Stimulated activated CD4-positive, alpha-beta T cell treated with anti-CD3 and anti-CD28 coated beads, Interleukin-12 subunit alpha, Interleukin-12 subunit beta, amount 100 ng/mL, for 48 hours (primary cell): Measurements from ENCODE around the gene EFCAB3.
"Not testable (repeated sequence)": the region's sequence is repeated elsewhere in the genome, so short reads cannot be mapped to it uniquely, and the experiment has no call there.

Source experiments
- DNase-seq, 3 donors: peaks; one replicate each; pipeline ENCODE4 v3.0.0-alpha.2; 2020; ENCODE audit warnings: low read depth in 2 of 3, low spot score in 1 of 3

EFCAB3 gene

DNA sequence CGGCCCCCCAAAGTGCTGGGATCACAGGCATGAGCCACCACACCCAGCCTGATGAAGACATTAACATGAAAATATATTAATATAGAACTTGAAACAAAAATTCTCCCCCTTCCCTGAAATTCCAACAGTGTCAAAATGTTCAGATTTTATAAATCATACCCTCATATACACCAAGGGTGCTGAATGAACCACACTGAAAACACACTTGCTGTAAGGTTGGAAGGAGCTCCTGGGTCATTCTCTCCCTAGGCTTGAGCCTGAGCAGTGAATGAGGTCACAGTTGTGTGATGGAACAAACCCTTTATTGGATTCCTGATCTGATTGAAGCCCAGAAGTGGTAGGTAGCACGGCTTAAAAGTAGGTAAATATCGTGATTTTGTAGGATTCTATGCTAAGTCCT, at the start of gene EFCAB3:
EFCAB3 (plus strand) TSS at position 301 of the 400 bp plus-strand sequence. CDS start 2,427 bp downstream, outside the sequence.
- no peak for DNase-seq

DNA sequence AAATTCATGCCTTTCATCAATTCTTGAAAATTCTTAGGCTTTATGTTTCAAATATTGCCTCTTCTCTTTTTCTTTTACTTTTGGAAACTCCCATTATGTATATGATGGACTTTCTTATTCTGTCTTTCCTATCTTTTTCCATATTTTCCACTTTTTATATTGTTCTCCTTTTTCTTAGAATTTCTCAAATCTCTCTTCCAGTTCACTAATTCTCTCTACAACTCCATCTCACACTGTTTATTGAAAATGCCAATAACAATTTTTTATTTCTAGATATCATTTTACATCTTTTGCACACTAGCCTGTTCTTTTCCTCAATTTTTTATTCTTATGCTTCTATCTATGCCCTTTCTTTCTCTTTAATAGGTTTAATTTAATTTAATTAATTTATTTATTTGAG, 43.8 kb upstream of the EFCAB3 start:
- DNase-seq, result no peak

- no peak for DNase-seq
Observed at GRCh38 chr17:62343764-62344270, 36.5 kb upstream of the EFCAB3 start.

- no peak for DNase-seq
Observed at GRCh38 chr17:62351176-62351575, 29.2 kb upstream of the EFCAB3 start.

DNA sequence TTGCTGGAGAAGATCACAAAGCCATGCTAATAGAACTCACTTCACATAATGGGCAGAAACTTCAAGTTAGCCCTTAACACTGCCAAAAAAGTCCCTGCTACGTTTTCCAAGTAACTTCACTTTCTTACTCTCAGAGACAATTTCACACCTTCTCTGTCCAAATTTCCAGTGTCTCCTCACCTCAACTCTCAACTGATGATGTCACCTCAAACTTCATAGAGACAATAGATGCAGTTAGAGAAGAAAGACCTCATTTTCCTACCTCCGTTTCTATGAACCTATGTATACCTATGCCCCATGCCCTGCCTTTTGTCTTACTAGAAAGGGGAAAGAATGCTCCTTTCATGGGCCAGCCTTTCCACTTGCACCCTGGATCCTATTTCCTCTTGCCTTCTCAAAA, 14.2 kb upstream of the EFCAB3 start:
- DNase-seq, result no peak

DNA sequence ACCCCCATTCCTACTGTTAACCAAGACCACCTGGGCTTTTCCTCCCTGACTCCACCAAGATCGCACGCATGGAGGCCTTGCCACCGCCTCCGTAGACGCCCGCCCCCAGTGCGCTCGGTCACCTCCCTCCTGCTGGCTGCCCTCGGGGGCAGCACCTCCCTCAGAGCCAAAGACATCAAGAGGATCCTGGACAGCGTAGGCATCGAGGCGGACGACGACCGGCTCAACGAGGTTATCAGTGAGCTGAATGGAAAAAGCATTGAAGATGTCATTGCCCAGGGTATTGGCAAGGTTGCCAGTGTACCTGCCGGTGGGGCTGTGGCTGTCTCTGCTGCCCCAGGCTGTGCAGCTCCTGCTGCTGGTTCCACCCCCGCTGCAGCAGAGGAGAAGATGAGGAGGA, 1.2 kb downstream of the EFCAB3 start:
- DNase-seq, result no peak

- no peak for DNase-seq
Observed at GRCh38 chr17:62388856-62389255, 8.5 kb downstream of the EFCAB3 start.

- no peak for DNase-seq
Observed at GRCh38 chr17:62392908-62393307, 12.6 kb downstream of the EFCAB3 start.

DNA sequence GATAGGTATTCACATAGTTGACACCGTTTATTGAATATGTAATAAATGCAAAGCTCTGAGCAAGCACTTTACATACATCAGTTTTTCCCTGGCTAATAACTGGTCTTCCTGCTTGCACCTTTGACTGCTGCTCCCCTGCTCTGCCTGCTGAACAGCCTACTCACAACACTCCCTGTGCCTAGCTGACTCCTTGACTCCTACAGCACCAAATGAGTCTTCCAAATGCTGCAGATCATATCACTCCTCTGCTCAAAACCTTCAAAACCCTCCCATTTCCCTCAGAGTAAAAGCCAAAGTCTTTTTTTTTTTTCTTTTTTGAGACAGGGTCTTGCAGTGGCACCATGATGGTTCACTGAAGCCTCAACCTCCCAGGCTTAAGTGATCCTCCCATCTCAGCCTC, 18.5 kb downstream of the EFCAB3 start:
- DNase-seq, result no peak

GRCh38 chr17:62405451-62405850, 25.1 kb downstream of the EFCAB3 start:
- no peak for DNase-seq

GRCh38 chr17:62413090-62413489, 32.7 kb downstream of the EFCAB3 start:
- DNase-seq, result not testable (repeated sequence)

- peak; percentile 87 to 90 (median 89) for DNase-seq
Observed at GRCh38 chr17:62423647-62424461, 43.5 kb downstream of the EFCAB3 start, which contains the start of gene METTL2A. METTL2A (plus strand) TSS chr17:62423897; CDS start chr17:62423903, 6 bp downstream.

DNA sequence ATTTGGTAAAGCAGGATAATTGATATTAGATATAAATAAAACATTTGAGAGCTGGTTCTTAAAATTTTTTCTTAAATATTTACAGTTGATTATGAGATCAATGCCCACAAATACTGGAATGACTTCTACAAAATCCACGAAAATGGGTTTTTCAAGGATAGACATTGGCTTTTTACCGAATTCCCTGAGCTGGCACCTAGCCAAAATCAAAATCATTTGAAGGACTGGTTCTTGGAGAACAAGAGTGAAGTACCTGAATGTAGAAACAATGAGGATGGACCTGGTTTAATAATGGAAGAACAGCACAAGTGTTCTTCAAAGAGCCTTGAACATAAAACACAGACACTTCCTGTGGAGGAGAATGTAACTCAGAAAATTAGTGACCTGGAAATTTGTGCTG, 45.9 kb downstream of the EFCAB3 start:
- not testable (repeated sequence) for DNase-seq

DNA sequence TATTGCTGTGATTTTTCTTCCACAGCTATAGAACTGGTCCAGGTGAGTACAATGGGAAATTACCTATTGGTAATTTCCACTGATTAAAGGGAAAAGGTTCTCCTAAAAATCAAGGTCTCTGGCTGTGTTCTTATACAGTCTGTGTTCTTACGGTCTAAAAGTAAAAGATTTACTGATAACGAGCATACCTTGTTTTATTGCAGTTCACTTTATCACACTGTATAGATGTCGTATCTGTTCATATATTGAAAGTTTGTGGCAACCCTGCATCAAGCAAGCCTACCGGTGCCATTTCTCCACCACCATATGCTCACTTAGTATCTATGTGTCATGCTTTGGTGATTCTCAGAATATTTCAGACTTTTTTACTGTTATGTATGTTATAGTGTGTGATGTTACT, 54.9 kb downstream of the EFCAB3 start:
- DNase-seq, result not testable (repeated sequence)

DNA sequence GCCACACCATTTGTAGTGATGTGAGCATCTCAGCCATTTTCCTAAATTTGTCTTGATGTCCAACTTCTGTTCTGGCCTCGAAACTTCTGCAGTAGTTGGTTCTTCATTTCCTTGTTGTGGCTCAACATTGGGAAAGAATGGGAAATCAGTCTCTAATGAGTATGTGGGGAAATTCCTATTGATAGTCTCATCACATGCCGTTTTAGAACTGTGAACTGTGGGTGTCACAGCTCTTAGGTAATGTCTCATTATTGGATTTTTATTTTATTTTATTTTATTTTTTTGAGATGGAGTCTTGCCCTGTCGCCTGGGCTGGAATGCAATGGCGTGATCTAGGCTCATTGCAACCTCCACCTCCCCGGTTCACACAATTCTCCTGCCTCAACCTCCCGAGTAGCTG, 60.8 kb downstream of the EFCAB3 start:
- not testable (repeated sequence) for DNase-seq

DNA sequence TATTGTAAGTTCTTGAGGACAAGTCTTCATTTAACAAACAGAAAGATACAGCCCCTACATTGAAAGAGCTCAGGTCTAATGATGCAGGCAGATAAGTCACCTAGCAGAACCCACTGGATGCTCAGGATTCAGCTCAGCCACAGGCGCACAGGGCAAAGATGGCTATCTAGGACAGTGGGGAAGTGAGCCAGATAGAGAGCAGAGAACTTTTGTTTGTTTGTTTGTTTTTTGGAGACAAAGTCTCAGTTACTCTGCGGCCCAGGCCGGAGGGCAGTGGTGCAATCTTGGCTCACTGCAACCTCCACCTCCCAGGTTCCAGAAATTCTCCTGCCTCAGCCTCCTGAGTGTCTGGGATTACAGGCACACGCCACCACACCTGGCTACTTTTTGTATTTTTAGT, 63.7 kb downstream of the EFCAB3 start:
- DNase-seq, result no peak

DNA sequence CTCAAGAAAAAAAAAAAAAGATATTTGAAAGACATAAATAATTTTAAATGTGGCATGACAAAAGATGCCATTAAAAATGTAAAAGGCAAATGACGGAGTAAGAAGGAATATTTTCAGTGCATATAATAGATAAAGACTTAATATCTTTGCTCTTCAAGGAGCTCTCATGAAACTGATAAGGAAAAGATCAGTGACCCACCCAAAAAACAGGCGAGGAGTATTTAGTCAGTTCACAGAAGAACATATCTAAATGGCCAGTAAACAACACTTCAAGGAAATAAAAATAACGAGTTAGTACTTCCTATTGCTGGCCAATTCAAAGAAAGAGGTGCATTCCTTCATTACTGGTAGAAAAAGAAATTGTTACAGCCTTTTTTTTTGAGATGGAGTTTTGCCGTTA, 65.4 kb downstream of the EFCAB3 start:
- not testable (repeated sequence) for DNase-seq

DNA sequence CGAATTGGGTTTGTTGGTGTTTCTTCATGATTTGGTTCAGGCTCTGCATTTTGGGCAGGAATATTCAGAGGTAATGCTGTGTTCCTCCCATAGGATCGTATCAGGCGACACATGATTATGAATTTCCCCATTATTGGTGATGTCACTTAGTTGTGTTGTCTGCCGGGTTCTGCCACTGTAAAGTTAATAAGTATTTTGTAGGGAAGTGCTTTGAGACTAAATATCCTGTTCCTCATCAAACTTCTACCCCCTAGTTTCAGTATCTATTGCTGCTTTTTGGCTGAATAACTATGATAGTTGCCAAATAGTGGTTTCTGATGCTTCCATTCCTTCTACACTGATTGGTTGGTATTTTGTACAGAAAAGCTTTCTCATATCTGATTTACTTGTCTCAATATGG, 71.8 kb downstream of the EFCAB3 start:
- DNase-seq, result not testable (repeated sequence)

DNA sequence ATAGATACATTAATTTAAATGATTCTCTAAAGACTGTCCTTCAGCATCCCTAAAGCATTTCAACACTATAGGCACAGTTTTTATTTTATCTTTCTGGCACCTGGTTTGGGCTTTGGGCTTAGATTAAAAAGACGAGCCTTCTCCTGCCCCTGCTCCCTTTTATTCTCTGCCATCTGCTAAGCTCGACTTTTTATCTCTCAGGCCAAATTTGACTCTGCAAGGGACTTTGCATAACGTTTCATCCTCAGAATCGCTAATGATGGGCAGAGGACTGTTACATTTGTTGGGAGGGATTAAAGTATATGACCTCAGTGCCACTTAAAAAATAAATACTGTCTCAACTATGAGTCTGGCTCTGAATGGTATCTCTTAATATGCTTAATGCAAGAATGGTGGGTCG, 72.7 kb downstream of the EFCAB3 start:
- DNase-seq, result not testable (repeated sequence)

DNA sequence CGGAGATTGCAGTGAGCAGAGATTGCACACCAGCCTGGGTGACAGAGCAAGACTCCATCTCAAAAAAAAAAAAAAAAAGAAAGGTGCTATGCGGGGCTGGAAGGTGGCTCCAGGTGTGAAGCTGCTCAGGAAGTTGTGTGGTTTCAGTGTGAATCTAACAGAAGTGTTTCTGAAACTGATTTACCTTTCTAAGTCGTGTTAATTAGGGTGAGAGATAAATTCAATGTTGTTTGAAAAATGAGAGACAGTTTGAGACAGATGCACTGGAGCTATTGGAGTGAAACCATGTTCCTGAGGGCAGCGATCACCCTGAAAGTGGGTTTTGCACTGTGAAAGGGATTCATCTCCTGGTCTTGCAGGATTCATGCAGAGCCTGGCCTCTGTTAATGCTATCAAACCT, 73.3 kb downstream of the EFCAB3 start:
- DNase-seq, result not testable (repeated sequence)

DNA sequence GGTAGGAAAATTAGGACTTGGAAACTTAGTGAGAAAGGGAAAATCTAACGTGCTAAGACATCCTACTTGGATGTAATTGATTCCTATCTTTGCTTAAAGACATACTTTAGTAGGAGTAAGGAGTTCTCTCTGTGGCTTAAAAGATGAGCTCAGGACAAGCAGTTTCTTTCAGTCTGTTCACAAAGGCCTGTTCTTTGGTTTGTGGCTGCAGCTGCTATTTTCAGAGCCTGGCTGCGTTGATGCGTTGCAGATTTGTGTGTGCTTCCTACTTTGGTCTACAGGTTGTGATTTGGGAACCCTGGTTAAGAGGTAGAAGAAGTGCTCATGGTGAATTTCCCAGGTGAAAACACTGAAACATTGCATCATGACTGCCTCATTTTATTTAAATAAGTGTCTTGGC, 73.8 kb downstream of the EFCAB3 start:
- DNase-seq, result not testable (repeated sequence)

DNA sequence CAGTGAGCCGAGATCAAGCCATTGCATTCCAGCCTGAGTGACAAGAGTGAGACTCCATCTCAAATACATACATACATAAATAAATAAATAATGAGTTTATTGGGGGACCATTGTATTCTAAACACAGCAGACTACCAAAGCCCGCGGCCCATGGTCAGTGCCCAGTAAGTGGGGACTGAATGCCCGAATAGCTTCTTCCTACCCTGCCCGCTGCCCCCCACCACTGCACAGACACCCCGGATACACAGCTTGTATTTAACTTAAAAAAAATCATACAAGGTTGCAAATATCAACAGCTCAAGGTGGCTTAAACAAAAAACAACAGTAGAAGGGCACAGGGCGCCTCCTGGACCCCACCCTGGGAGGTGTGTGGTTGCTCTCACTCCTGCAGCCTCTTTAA, 75.7 kb downstream of the EFCAB3 start:
- DNase-seq, result no peak

DNA sequence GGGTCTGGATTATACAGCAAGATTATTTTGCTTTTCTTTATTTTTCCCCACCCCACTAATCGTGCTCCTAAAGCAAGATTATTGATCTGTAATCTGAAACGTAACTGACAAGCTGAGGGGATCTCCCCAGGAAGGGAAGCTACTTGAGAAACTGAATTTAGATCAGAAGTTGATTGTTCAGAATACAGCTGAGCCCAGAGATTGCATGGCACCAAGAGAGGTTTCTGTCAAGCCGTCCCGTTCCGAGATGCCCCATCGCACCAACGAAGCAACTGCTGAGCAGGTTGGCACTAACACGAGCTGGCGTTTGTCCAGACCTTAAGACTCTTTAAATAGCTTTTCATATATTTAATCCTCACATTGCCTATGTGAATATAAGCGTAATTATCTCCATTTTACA, 78.1 kb downstream of the EFCAB3 start:
- not testable (repeated sequence) for DNase-seq
